ENCODE data around the gene TMEM39A.

Gene TMEM39A

DNA sequence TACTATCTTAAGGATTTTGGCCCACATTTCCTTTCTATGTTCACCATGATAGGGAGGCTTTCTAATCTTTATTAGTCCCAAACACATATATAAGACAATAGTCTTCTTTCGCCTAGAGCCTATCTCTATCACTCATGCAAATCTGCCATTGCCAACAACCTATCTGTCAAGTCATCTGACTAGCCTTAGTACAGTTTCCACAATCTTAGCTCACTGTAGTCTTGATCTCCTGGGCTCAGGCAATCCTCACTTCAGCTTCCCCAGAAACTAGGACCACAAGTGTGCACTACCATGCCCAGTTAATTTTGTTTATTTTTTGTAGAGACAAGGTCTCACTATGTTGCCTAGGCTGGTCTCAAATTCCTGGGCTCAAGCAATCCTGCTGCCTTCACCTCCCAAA is 6.9 kb downstream of the TMEM39A start:
- TF ChIP-seq ZFX (IDR thresholded peaks at IDR 0.05; ENCODE audit: borderline replicate concordance): no peak
- TF ChIP-seq, protein P1, sequence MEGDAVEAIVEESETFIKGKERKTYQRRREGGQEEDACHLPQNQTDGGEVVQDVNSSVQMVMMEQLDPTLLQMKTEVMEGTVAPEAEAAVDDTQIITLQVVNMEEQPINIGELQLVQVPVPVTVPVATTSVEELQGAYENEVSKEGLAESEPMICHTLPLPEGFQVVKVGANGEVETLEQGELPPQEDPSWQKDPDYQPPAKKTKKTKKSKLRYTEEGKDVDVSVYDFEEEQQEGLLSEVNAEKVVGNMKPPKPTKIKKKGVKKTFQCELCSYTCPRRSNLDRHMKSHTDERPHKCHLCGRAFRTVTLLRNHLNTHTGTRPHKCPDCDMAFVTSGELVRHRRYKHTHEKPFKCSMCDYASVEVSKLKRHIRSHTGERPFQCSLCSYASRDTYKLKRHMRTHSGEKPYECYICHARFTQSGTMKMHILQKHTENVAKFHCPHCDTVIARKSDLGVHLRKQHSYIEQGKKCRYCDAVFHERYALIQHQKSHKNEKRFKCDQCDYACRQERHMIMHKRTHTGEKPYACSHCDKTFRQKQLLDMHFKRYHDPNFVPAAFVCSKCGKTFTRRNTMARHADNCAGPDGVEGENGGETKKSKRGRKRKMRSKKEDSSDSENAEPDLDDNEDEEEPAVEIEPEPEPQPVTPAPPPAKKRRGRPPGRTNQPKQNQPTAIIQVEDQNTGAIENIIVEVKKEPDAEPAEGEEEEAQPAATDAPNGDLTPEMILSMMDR (IDR thresholded peaks at IDR 0.05): no peak
- H3K27ac ChIP-seq: no peak overlapping the region

DNA sequence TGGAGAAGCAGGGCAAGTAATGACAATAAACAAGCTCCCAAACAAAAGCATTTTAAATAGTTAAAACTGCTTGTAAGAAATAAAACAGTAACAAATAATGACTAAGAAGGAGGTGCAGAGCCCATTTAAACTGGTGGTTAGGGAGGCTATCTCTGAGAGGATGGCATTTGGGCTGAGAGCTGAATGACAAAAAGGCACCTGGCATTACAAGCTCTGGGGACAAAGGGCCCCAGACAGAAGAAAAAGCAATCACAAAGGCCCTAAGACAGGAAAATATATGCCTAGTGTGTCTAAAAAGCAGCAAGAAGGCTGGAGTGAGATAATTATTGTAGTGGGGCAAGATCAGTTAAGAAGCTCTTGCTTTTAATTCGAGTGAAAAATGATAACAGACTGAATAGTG is 9.6 kb downstream of the TMEM39A start:
- TF ChIP-seq, protein P1 (IDR thresholded peaks at IDR 0.05): no peak
- TF ChIP-seq ZFX (IDR thresholded peaks at IDR 0.05; ENCODE audit: borderline replicate concordance): no peak
- no peak overlapping the region for H3K27ac ChIP-seq

DNA sequence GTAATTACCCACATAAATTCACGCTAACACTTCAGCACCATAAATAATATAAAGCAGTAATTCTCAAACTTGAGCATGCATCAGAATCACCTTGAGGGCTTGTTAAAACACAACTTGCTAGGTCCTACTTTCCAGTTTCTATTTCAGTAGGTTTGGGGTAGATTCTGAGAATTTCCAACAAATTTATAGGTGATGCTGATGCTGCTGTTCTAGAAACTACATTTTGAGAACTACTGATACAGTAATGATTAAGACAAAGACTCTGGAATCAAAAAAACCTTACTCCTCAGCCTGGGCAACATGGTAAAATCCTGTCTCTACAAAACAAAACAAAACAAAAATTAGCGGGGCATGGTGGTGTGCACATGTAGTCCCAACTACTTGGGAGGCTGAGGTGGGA is 18.8 kb downstream of the TMEM39A start:
- H3K27ac ChIP-seq: no peak overlapping the region
- TF ChIP-seq, protein P1 (IDR thresholded peaks at IDR 0.05): no peak
- no peak for TF ChIP-seq ZFX (IDR thresholded peaks at IDR 0.05; ENCODE audit: borderline replicate concordance)

DNA sequence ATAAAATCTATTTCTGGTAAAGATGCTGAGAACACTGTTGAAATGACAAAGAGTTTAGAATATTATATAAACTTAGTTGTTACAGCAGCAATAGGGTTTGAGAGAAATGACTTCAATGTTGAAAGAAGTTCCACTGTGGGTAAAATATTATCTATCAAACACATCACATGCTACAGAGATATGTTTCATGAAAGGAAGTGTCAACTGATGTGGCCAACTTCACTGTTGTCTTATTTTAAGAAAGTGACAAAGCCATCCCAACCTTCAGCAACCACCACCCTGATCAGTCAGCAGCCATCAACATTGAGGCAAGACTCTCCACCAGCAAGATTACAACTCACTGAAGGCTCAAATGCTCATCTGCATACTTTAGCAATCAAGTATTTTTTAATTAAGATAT is 20.2 kb downstream of the TMEM39A start:
- no peak overlapping the region for H3K27ac ChIP-seq
- TF ChIP-seq ZFX (IDR thresholded peaks at IDR 0.05; ENCODE audit: borderline replicate concordance): no peak
- TF ChIP-seq, protein P1 (IDR thresholded peaks at IDR 0.05): no peak

DNA sequence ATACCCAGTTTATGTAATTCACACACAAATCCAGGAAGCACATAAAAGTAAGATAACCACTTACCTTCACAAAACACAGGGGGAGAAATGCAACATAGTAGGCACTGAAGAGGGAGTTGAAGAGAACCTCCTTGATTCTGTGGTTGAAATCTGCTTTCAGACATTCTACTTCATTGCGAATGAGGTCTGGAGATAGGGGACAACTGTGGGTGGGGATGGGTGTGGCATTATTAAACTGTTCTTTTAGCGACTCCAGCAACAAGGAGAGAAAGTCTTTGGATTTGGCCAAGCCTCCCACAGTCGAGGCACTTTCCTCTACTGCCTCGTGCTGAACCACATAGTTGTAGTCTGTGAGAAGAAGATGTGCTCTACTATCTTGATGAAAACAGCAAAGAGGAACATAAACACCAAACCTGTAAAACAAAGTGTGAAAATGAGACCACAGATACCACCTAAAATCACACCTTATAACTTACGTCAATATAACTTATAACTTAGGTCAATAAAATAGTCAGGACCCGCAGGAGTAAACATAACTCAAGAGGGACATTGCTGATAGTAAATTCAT is 25.6 kb downstream of the TMEM39A start:
- H3K27ac ChIP-seq: no peak overlapping the region
- TF ChIP-seq ZFX (IDR thresholded peaks at IDR 0.05; ENCODE audit: borderline replicate concordance): no peak
- TF ChIP-seq, protein P1 (IDR thresholded peaks at IDR 0.05): no peak

DNA sequence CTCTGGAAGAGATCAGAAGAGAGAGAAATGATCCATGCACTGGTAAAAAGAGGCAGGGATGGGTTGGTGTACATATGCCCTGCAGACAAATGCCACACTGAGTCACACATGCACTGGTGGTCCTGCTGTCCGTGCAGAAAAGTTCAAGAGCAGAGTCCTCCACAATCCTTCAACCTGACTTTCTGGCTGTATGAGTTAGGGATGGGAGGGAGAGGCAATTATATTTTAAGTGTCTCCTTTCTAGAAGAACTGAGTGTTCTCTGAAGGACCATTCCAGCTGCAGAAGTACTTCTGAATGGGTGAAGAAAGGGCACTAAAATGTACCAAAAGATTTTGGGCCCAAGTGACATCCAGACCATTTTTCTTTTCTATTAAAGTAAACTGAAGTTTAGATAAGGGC is 26.4 kb downstream of the TMEM39A start:
- TF ChIP-seq, protein P1 (IDR thresholded peaks at IDR 0.05): no peak
- TF ChIP-seq ZFX (IDR thresholded peaks at IDR 0.05; ENCODE audit: borderline replicate concordance): no peak
- H3K27ac ChIP-seq: no peak overlapping the region

DNA sequence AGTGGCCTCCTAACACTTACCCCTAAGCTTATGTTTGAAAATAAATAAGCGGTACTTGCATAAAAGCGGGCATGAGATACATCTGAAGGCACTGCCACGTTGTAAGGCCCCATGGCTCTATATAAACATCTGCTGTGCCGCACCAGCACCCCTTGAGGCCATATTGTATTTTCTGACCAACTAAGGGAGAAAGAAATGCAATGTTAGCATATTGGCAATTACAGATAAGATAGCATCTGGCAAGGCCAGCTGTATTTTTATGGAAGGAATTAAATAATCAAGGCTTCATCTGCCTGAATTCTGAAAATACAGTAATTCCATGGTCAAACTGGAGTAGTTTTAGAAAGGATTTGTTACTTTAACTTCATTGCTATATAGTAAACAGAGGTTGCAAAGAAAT is 28.7 kb downstream of the TMEM39A start:
- no peak for TF ChIP-seq ZFX (IDR thresholded peaks at IDR 0.05; ENCODE audit: borderline replicate concordance)
- TF ChIP-seq, protein P1 (IDR thresholded peaks at IDR 0.05): no peak
- H3K27ac ChIP-seq: no peak overlapping the region

Data from 22Rv1 (cell line).